Urinary bladder (tissue), 4 donors: ENCODE results near the gene SYNE4. TPM values are rescaled to one million over a fixed set of nuclear protein-coding genes. Genes with fewer than 3 reads are reported as not detected.
A peak's percentile ranks its signal among the peaks of the same experiment; 100 is the strongest.

Experiments used
- DNase-seq: peaks from one replicate; pipeline ENCODE4 v3.0.0-alpha.2; 2015; ENCODE audit errors: extremely low spot score
- H3K27ac ChIP-seq: one replicate; pipeline ENCODE4 v1.5.1; 2013; ENCODE audit warnings: low read depth, mild to moderate bottlenecking, moderate library complexity
- H3K36me3 ChIP-seq: one replicate; pipeline ENCODE4 v1.6.1; 2013; ENCODE audit warnings: mild to moderate bottlenecking, moderate library complexity; ENCODE audit not compliant: insufficient read depth
- H3K4me1 ChIP-seq: one replicate; pipeline ENCODE4 v1.6.1; 2013; ENCODE audit warnings: mild to moderate bottlenecking, moderate library complexity; ENCODE audit not compliant: insufficient read depth
- H3K4me3 ChIP-seq: one replicate; pipeline ENCODE4 v1.5.1; 2013; ENCODE audit warnings: low read depth, low read length
- WGBS: extraction: QIAGEN DNeasy Blood & Tissue Kit; methylation state at CpG from one replicate; pipeline ENCODE4 v1.1.7; 2013; 5-methylcytosine and 5-hydroxymethylcytosine counted together
- polyA plus RNA-seq: library from polyadenylated mRNA; stranded (reverse); fragments of 200-250 nt; gene quantifications from one replicate; pipeline ENCODE4 v1.2.3, GENCODE V29; 2013
- total RNA-seq: library from RNA; depleted of rRNA; stranded (reverse); fragments of >200 nt; gene quantifications from one replicate; pipeline ENCODE4 v1.2.3, GENCODE V29; 2014
- donor health status: healthy with polysubstance abuse.
- donor health status: healthy.

SYNE4 gene
- total and polyA plus RNA-seq, 2 donors = 0.58 to 1.3 TPM

- Histone ChIP-seq H3K27ac (no peak overlapping the region), H3K36me3 (no peaks in the 10 kb centered on the region), H3K4me3 (no peak overlapping the region), H3K4me1 (no peaks in the 10 kb centered on the region)
- no peak for DNase-seq
- 94% methylated on average over 11 of the region's 11 CpGs for WGBS
These were observed 1.8 kb upstream of the SYNE4 start for GRCh38 chr19:36010402-36010801.

DNA sequence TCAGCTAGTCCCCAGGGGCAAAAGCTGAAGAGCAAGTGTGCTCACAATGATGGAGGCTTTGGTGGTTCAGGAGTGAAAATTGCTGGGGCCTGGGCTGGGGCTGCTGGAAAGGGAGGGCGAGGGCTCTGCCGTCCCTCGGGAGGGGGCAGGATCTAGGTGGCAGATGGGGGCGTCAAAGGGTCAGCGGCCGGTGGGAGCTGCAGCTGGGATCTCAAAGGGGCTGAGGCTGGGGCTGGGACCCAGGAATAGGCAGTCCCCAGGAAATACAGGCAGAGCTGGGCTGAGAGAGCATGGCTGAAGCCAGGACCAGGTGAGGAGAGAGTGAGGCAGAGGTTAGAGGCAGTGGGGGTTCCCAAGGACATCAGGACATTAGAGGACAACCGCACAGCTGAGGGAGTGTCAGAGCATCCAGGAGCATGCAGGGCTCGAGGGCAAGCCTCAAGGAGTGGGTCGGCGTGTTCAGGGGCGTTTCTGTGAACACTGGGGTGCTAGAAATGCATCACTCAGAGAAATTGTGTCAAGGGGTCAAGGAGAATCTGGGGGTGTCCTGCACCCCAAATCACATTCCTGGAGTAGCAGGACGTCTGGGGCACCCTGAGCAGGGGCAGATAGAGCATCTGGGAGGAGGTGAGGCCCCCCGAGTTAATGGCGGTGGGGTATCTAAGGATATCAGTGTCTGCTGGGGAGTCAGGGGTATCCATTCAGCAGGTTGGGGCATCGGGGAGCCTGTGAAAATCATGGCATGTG is 1.2 kb upstream of the SYNE4 start:
- no peak for DNase-seq
- H3K36me3 ChIP-seq = no peaks in the 10 kb centered on the region
- 56% methylated on average over 15 of the region's 15 CpGs for WGBS
- no peak overlapping the region for H3K27ac ChIP-seq
- peak overlapping the region; percentile 24 for H3K4me3 ChIP-seq
- no peaks in the 10 kb centered on the region for H3K4me1 ChIP-seq

DNA sequence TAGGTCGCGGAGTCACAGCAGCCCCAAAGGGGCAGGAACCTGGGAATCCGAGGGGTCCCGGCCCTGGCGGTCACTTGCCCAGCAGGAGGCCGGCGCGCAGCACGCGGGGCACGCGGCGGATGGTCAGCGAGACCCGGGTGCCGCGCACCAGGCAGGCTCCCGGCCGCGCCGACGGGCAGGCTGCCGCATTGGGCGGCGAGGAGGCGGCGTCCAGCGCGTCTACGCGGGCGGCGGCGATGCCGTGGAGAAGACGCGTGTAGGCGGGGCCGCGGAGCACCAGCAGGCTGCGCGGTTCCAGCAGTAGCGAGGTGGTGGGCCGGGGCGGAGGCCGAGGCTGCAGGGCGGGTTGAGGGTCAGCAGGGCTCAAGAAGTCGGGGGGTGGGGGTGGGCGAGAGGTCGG is 607 bp upstream of the SYNE4 start:
- Histone ChIP-seq H3K36me3 (no peaks in the 10 kb centered on the region), H3K4me1 (no peaks in the 10 kb centered on the region), H3K4me3 (peak overlapping the region; percentile 24), H3K27ac (no peak overlapping the region)
- no peak for DNase-seq
- 2% methylated on average over 50 of the region's 50 CpGs for WGBS

DNA sequence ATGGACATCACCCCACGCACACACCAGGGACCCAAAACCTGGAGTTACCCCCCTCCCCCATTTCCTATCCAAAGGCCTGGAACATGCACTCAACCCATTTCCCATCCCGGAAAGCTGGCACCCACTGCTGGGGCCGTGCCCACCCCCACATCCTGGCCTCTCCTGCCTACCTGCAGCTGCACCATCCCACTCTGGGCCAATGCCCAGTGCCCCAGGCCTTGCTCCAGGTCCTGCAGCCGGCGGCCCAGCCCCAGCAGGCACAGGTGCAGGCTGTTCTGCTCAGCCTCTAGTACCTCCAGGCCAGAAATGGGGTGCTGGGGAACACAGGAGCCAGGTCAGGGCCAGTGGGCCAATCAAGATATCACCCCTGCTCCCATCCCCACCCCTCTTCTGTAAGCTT is 1.7 kb downstream of the SYNE4 start:
- no peaks in the 10 kb centered on the region for H3K4me1 ChIP-seq
- DNase-seq = no peak
- H3K36me3 ChIP-seq = no peaks in the 10 kb centered on the region
- no peak overlapping the region for H3K27ac ChIP-seq
- WGBS = 89% methylated on average over 5 of the region's 5 CpGs
- no peak overlapping the region for H3K4me3 ChIP-seq

GRCh38 chr19:36003284-36003683 is 5.3 kb downstream of the SYNE4 start:
- H3K36me3 ChIP-seq = no peaks in the 10 kb centered on the region
- no peak for DNase-seq
- H3K4me1 ChIP-seq = no peaks in the 10 kb centered on the region
- no peak overlapping the region for H3K4me3 ChIP-seq
- 93% methylated on average over 4 of the region's 4 CpGs for WGBS
- H3K27ac ChIP-seq = no peak overlapping the region

GRCh38 chr19:36001605-36002004 is 7.0 kb downstream of the SYNE4 start:
- no peak overlapping the region for H3K4me3 ChIP-seq
- H3K27ac ChIP-seq = no peak overlapping the region
- no peaks in the 10 kb centered on the region for H3K36me3 ChIP-seq
- WGBS = 96% methylated on average over 3 of the region's 3 CpGs
- H3K4me1 ChIP-seq = no peaks in the 10 kb centered on the region
- DNase-seq = no peak

GRCh38 chr19:35996777-35997176 is 11.8 kb downstream of the SYNE4 start:
- no peak overlapping the region for H3K27ac ChIP-seq
- 88% methylated on average over 8 of the region's 8 CpGs for WGBS
- no peaks in the 10 kb centered on the region for H3K4me1 ChIP-seq
- DNase-seq = no peak
- H3K36me3 ChIP-seq = no peaks in the 10 kb centered on the region
- H3K4me3 ChIP-seq = no peak overlapping the region

DNA sequence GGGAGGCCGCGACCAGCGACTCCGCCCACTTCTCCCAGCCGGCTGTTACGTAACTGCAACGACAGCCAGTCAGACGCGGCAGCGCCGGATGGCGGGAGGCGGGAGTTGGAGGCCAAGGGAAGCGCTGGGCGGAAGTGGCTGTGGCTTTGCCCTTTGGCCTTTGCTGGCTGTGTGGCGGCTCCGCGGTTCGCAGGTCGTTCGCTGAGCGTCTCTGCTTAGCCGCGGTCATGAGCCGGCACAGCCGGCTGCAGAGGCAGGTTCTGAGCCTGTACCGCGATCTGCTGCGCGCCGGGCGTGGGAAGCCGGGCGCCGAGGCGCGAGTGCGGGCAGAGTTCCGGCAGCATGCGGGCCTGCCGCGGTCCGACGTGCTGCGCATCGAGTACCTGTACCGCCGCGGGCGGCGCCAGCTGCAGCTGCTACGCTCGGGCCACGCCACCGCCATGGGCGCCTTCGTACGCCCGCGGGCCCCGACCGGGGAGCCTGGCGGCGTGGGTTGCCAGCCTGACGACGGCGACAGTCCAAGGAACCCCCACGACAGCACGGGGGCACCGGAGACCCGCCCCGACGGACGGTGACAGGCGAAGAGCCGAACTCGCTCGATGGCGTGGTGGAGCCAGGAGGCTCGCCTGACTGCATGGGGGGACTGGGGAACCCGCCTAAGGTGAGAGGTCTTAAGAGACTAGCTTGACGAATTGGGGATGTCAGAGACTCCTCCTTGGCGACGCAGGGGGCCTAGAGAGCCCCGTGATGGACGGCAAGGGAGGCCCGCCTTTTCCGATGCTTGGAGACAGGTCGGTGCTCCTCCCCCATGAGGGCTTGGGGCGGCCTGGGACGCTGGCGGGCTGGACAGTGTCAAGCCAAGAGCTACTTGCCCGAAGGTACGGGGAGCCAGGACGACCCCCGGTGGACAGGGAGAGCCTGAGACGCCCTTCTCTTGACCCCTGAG is 13.3 kb downstream of the SYNE4 start, which contains the start of gene SDHAF1:
Gene SDHAF1, plus strand, starts transcription at position 141 of the 946 bp plus-strand sequence. Its CDS starts 87 bp downstream, at position 228.
- WGBS = under 1% methylated on average over 97 of the region's 97 CpGs
- Histone ChIP-seq H3K4me1 (no peaks in the 10 kb centered on the region), H3K27ac (peak within 1 kb of the TSS; percentile 53), H3K4me3 (peak within 1 kb of the TSS; percentile 86), H3K36me3 (no peaks in the 10 kb centered on the region)
- DNase-seq = peak; percentile 84

DNA sequence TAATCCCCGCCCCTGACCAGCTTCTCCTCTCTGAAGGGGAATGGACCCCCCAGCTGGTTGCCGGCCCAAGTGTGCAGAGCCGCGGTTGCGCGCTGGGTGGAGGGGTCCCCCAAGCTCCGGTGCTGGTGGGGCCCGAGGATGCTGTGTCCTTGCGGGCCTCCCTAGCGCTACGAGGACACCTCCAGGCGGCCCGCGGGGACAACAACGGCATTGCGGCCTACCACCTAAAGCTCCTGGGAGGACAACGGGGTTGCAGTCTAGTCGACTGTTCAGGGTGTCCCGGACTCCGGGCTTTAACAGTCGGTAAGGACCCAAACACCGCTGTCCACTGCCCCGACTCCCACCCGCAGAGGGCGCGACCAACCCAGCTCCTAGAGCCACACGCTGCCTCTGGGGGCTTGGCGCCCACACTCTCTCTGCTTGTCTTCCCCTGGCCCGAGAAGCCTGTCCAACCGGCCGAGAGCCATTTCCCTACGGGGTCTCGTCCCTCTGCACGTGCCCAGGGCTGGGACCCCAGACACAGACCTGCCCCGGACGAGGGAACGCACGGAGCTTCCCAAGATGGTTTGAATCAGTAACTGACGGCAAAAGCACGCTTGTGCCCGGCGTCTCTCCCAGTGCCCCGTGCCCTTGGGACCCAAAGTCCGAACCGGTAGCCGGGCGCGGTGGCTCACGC is 14.6 kb downstream of the SYNE4 start:
- H3K4me1 ChIP-seq = no peaks in the 10 kb centered on the region
- no peak for DNase-seq

DNA sequence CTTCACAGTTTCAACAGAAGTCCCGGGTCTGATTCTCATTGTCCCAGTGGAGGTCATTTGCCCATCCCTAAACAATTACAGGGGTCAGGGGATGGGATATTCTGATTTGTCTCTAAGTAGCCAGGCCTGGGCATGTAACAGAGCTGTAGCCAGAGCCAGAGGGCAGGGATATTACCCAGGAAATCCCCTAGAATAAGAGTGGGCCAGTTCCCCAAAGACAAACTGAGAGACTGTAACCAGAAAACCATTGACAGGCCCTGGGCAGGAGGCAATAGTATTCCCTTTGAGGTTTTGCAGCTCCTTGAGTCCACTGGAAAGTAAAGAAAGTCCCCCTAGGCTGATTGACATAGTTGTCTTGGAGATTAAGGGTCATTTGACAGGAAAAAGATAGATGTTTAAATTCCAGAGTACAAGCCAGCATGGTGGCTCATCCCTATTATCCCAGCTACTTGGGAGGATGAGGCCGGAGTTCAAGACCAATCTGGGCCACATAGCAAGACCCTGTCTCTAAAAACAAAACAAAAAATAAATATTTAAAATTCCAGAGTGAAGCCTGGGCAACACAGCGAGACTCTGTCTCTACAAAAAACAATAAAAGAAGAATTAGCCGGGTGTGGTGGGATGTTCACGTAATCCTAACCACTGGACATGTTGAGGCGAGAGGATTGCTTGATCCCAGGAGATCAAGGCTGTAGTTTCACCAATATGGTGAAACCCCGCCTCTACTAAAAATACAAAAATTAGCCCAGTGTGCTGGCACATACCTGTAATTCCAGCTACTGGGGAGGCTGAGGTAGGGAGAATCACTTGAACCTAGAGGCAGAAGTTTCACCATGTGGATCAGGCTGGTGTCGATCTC is 15.5 kb downstream of the SYNE4 start:
- H3K27ac ChIP-seq = no peak overlapping the region
- no peak overlapping the region for H3K4me3 ChIP-seq
- no peaks in the 10 kb centered on the region for H3K36me3 ChIP-seq
- H3K4me1 ChIP-seq = no peaks in the 10 kb centered on the region
- no peak for DNase-seq
- WGBS = 87% methylated on average over 8 of the region's 8 CpGs

More for the DNA sequence above, 14.6 kb downstream of the SYNE4 start:
- peak overlapping the region; percentile 86 for H3K4me3 ChIP-seq
- 28% methylated on average over 49 of the region's 49 CpGs for WGBS
- no peaks in the 10 kb centered on the region for H3K36me3 ChIP-seq
- no peak overlapping the region for H3K27ac ChIP-seq

- WGBS = 84% methylated on average over 7 of the region's 7 CpGs
- H3K4me1 ChIP-seq = no peaks in the 10 kb centered on the region
- H3K36me3 ChIP-seq = no peaks in the 10 kb centered on the region
These were observed 16.7 kb downstream of the SYNE4 start for GRCh38 chr19:35991731-35992450.

More at GRCh38 chr19:35991731-35992450, 16.7 kb downstream of the SYNE4 start:
- DNase-seq = no peak
- H3K27ac ChIP-seq = no peak overlapping the region
- no peak overlapping the region for H3K4me3 ChIP-seq
